Erythroblast (primary cell): ENCODE results near the gene ADPRHL1.

ENCODE experiments used
- GATA1 ChIP-seq: IDR thresholded peaks from 2 replicates; pipeline ENCODE4 v1.6.1; 2011; ENCODE audit warnings: low read depth, mild to moderate bottlenecking, control low read depth, low read length, moderate library complexity
- POLR2A ChIP-seq: IDR thresholded peaks from 2 replicates; pipeline ENCODE4 v1.6.1; 2011; ENCODE audit warnings: mild to moderate bottlenecking, low read length

DNA sequence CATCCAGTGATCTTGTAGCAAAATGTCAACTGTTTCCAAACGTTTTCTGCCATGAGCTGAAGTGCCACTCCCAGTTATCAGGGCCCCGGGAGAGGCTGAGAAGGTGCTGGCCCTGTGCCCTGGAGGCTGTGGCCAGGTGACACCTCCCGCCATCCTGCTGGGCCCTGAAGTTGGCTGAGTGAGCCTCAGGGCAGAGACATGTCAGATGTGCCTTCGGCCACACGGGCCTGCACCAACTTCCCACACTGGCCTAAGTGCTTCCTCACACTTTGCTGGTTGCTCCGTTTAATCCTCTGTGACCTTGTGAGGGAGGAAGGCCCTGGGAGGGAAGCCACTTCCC, 4.8 kb downstream of the ADPRHL1 start:
- TF ChIP-seq POLR2A (no peak), GATA1 (no peak)
